Gastroesophageal sphincter (tissue), 3 donors: ENCODE data around the gene CEP250.

Experiments used
- CTCF ChIP-seq, 4 experiments: fragments of 200-600 bp in 2 of 4; fragments of 450-650 bp in 2 of 4; sonication (generic) in 1 of 4; IDR thresholded peaks; one replicate each; pipeline ENCODE4 v1.5.1; 2017 to 2019; ENCODE audit warnings: antibody characterized with exemption in 4 of 4, mild to moderate bottlenecking in 2 of 4, moderate library complexity in 2 of 4
- POLR2A ChIP-seq, 2 donors: fragments of 450-650 bp; IDR thresholded peaks; one replicate each; pipeline ENCODE4 v1.6.1; 2017; ENCODE audit warnings: antibody characterized with exemption in 2 of 2, mild to moderate bottlenecking in 2 of 2, moderate library complexity in 1 of 2
- POLR2AphosphoS5 ChIP-seq: sonication (generic); formaldehyde crosslinking; IDR thresholded peaks from one replicate; pipeline ENCODE4 v1.6.1; 2017; ENCODE audit warnings: antibody characterized with exemption

- TF ChIP-seq CTCF (IDR thresholded peaks at IDR 0.05) (no peak), POLR2A (IDR thresholded peaks at IDR 0.05) (no peak), POLR2AphosphoS5 (no peak)
Observed at GRCh38 chr20:35421322-35421721, 34.1 kb upstream of the CEP250 start.
